Activated effector memory CD4-positive, alpha-beta T cell treated with Interleukin-2 at 50 U/mL for 16 hours (primary cell): ENCODE results near the gene CLNK.
"Not testable (repeated sequence)": the region's sequence is repeated elsewhere in the genome, so short reads cannot be mapped to it uniquely, and the experiment has no call there.

Source experiments
- DNase-seq: peaks from one replicate; pipeline ENCODE4 v3.0.0-alpha.2; 2020

The CLNK gene

DNA sequence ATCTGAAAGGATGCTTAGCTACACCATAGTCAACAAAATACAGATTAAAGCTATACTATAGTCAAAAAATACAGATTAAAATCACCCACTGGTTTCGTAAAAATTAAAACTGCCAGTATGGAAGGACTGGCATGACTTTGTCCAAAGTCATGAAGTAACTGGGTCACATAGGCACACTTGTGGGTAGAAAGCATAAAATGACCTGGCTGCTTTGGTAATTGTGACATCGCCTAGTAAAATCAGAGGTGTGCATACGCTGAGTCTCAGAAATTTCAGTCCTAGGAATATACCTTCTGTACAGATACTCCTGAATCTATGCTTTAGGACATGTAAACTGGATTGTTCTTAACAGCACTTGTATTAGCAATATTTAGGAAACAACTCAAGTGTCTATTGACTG, 28.1 kb downstream of the CLNK start:
- no peak for DNase-seq

DNA sequence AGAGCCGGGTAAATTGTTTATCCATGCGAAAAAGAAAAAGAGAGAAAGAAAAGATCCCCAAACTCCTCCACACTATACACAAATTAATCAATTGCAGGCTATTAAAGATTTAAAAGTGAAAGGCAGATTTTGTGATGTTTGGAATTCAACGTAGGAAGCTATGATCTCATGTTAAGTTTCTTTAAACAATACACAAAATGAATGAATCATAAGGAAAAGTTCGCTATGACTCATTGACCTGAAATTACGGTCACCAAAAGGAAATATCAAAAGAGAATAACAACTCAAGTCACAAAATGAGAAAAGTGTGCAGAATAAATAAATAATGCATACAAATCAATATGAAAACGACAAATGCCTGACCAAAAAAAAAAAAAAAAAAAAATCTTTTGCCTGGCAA, 28.6 kb downstream of the CLNK start:
- DNase-seq = no peak

DNA sequence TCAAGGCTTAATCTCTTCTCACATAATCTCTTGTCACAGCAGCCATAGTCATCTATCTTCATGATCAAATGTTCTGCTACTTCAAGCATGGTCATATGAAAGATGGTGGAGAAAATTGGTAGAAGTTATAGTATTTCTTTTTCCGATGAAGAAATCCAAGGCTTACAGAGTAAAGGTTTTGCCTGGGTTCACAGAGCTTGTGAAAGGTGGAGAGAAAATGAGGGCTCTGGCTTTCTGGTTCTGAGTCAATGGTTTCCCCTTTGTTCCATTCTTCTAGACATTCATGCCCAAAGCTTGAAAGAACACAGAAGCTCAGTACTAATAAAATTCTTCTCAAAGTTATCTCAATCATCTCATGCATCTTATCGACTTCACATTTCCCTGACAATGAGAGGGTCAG, 36.1 kb downstream of the CLNK start:
- no peak for DNase-seq

DNA sequence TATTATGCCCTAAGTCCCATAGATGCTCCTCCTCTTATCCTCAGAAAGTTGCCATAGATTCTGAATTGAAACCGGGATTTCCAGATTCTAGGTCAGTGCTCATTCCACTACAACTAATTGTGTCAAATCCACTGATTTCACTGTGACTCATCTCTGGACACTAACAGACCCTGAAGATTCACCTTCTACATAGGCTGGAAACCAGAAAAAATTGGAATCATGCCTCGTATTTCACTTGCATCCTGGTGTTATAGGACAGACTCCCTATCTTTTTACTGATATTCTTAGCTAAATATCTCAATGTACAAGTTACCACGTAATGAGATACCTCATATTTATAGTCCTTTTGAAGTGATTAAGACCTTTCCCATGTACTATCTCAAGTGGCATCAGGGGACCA, 36.7 kb downstream of the CLNK start:
- DNase-seq = no peak

DNA sequence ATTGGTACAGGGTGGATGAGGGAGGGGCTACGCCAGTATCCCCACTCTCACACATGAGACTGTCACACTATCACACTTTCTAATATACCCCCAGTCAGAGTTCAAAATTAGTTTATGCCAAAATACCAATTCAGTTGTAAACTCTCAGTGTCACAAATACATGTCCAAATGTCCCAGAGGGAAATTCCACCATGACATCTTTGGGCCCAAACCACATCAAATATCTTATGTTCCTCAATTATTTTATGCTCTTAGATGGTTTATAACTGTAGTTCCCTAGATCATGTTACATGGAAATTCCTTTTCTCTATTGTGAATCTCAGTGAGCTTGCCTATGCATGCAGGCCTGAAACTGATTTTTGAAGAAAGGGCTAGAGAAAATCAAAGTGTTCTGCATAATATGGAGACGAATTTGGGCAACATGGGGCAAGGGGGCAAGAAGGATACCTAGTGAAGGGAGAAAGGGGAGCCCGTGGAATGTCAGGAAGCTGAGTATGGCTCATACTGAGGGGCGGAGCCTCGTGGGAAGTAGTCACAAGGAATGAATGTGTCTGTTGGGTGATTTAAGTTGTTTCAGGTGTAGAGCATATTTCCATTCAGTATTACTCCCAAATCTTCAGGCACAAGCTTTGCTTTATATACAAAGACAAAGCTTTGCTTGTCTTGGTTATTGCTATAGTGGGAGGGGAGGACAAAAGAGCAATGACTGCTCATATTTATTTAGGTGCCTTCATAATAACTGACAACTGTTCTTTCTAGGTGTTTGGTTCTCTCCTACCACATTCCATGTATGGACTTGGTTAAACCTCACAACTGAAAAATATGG, 40.8 kb downstream of the CLNK start:
- no peak for DNase-seq

DNA sequence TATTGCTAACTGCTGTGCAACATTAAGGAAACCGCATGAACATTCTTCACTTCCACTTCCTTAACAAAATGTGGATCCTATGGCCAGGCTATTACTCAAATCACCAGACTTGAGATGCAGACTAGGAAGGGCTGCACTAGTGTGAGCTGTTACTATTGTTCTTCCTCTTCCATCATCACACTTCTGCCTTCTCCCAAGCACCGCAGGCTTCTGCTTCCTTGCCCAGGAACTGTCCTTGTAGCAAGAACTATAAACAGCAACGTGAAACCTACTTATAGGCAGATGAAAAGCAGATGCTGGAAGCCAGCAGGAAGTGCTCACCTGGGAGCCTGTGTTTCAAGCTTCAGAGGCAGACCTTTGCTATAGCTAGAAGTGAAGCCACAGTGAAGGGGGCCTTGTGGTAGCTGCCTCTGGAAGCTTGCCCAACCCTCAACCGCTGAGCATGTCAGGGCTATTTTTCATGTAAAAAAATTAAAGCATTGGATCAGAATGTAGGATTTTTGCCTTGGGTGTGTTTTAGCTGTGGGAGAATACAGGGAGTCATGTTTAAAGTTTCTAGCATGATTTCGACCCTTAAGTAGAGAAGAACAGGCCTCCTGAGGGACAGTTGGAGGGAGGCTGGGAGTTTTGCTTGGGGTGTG, 43.9 kb downstream of the CLNK start:
- DNase-seq = no peak

DNA sequence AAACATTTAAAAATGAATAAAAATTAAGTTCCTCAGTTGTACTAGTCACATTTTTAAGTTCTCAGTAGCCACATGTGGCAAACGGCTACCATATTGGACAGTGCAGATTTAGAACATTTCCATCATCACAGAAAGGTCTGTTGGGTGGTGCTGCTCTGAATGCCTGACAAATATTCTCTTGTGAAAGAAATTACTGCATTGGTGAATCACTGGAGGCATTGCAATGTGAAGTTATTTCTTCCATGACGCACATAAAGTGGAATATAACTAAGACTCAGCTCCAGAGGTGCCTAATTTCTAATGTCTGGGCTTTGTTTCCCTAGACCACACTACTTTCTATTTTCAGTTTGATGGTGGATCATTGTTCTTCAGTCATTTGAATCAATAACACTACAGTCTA, 44.9 kb downstream of the CLNK start:
- DNase-seq = no peak

DNA sequence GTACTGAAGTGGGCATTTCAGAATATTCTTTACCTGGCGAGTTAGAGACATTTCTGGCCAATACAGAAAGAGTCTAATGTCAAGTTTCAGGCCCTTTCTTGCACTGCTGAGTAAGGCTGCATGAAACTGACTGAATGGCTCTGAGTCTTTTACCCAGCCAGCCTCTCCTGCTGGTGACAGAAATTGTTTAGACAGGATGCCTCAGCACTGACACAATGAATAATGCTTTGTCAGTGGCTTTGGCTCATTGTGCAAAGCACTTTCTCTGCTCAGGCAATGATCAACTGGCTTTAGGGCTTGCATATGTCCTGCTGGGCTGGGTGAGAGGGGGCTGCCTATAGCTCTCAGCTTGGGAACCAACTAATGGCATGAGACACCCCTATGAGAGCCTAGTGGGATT, 45.5 kb downstream of the CLNK start:
- DNase-seq = no peak

DNA sequence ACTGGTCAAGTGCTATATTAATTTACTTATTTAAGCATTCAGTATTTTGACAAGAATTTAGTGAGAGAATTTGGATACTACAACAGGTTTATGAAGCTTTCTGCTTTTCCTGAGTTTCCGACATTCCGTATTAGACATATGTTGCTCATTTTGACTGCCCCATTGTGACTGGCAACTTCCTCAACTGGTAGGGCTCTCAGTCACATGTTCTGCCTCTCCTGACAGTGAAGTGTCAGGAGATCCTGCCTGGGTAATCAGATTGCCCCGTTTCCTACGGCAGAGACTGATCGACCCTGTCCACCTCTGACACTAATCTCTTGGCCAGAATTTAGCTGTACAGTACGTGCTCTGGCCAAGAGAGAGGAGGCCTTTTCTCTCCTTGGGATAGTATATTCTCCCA, 49.5 kb downstream of the CLNK start:
- no peak for DNase-seq

DNA sequence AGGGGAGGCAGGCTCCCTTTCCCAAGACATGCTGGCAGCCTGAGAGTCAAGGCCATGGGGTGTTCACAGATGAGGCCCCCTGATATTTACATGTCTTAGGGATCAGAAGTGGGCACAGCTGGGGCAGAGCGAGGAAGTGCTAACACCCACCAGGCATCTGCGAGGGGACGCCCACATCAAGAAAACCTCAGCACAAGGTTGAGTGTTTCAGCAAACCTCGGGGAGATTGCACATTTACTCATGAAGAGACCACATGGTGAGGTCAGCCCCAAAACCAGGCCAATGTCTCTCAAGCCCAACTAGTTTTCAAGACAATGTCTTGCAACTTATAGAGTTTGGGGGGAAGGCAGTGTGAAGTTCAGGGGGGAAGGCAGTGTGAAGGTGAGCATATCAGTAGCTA, 55.2 kb downstream of the CLNK start:
- DNase-seq = no peak

DNA sequence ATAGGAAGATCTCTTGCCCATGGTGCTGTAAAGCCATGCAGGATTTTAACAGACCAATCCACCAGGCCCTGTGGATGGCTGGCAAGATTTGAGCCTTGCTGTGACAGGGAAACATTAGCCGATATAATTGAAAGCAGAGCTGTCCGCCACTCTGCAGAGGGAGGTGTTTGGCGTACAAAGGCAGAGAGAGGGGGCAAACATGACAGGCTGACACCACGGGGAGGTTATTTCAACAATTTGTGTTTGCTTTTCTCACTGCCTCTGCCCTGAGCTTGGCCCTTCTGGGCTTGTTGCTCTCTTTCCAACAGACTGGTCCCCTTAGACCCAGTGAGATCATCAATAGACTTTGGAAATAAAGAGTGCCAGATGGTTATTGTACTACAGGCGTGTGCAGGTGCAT, 59.4 kb downstream of the CLNK start:
- no peak for DNase-seq

DNA sequence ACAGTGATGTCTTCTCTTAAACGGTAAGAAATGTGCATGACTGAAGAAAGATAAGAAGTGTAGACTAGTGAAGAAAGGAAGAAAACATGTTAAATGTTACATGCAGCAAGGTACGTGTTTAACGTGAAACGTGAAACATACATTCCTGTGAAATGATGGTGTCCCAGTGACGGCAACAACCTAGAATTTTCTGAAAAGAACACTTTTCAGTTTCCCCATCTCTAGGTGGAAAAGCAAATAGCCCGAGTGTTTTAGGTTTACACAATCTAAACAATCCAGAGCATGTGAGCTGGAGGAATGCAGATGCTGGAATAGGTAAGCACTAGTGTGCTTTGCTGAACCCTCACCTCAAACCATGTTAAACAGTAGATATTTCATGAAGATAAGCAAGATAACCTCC, 60.7 kb downstream of the CLNK start:
- no peak for DNase-seq

DNA sequence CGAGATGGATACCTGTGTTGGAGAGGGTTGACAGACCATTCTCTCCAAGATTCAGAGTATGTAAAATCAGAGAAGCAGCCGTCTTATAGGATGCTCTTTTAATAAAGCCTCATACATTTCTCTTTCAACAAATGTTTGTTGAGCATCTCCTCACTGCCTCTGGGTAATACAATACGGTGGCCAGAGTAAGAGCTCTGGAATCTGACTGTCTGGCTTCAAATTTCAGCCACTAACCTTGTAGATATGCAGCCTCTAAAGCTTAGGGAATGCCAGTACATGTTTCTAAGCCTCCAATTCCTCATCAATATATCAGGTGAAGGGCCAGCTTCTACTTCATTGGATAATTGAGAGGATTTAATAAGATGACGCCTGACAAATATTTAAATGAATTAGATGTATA, 61.3 kb downstream of the CLNK start:
- DNase-seq = no peak

DNA sequence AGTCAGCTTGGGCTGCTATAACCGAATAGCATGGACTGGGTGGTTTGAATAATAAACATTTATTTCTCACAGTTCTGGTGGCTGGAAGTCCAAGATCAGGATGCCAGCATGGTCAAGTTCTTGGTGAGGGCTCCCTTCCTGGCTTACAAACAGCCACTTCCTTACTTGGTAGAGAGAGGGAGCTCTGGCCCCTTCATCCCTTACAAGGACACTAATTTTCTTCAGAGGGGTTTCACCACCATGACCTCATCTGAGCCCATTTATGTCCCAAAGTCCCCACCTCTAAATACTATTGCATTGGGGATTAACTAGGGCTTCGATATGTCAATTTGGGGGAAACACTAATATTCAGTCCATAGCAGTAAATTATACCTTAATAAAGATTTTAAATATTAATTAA, 61.8 kb downstream of the CLNK start:
- DNase-seq = no peak

DNA sequence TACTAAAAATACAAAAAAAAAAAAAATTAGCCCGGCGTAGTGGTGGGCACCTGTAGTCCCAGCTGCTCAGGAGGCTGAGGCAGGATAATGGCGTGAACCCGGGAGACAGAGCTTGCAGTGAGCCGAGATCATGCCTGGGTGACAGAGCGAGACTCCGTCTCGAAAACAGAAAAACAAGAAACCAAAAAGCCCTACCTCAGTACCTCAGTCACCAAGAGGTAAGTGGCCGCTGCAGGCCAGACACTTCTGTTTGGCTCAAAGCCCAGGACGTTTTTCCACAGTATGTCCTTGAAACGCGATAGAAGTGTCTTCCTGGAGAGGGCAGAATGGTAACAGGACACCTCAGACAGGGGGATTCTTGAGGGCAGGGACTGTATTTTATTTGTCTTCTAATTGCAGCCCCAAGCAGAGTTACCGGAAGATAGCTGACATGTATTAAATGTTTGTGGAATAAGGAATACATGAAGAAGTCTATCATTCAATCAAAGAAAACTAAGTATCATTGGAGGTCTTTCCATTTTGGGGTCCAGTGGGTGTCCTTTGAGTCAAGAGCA, 63.6 kb downstream of the CLNK start:
- no peak for DNase-seq

DNA sequence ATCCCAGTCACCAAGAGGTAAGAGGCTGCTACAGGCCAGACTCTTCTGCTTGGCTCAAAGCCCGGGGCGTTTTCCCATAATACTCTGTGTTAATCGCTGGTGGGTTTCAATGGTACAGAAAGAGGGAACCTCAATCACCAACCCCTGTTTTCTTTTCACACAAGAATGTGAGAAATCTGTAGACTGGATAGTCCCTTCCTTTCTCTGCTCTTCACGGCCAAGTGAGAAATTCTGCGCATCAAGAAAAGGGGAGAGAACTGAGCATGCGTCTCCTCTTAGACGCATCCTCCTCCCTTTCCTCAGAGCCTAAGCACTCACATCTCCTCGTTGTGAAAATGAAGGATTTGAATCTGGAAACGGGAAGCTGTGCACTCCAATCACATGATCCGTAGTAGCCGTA, 64.7 kb downstream of the CLNK start:
- no peak for DNase-seq

DNA sequence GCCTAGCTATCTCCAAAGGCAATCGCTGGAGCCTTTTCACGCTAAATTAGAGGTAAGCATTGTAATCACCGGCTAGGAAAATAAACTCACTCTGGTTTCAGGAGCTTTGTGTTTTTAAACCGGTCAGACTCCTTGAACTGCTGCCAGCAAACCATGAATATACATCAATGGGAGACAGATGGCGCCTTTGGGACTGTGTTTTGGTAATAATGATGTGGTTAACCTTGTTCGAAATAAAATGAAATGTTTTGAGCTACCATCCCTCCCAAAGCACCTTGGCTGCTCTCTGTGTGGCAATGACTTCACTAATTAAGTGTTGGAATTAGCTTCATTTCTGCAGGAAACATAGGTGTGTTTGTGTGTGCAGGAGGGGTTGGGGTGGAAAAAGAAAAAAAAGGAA, 65.3 kb downstream of the CLNK start:
- no peak for DNase-seq

DNA sequence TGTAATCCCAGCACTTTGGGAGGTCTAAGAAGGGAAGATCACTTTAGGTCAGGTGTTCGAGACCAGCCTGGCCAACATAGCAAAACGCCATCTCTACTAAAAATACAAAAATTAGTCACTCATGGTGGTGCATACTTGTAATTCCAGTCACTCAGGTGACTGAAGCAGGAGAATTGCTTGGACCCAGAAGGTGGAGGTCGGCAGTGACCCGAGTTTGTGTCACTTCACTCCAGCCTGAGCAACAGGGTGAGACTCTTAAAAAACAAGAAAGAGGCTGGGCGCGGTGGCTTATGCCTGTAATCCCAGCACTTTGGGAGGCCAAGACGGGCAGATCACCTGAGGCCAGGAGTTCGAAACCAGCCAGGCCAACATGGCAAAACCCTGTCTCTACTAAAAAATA, 69.6 kb downstream of the CLNK start:
- DNase-seq = not testable (repeated sequence)

DNA sequence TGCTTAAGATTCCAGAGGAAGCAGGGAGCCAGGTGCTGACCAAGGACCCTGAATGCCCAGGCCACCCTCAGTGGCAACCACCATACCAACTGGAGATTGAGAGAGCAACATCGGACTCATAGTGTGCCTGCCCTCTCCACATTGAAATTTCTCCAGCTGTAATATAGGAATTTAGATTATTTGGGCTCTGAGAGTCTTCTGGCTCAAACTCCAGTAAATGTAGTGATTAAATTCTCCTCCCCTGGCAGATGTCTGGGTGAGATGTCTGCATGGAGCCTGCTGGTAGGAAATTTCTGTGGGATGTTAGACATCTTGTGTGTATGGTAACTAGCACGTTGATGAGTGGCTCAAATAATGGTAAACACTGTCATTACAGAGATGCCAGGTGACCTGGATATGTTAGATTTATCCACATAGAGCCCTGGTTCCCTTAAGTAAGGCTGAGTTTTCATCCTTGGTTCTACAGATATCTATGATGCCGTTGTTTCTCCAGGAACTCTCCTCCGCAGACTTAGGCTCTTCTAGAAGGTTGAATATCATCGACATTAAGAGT, 70.6 kb downstream of the CLNK start:
- no peak for DNase-seq

DNA sequence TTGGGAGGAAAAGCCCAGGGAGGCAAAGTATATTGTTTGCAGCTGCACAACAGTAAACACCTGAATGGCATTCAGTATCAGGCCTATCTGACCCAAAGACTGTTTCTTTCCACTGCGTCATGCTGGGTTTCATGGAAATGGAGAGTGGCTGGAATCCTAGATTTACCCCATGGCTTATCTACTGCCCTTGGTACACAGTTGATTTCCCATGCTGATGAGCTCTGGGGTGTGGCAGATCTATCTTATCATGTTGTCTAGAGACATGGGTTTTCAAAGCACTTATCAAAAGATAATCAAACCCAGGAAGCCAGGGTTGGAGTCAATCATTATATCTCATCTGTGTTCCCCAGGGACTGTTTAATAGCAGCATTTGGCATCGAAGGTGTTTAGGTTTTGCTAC, 72.1 kb downstream of the CLNK start:
- no peak for DNase-seq

DNA sequence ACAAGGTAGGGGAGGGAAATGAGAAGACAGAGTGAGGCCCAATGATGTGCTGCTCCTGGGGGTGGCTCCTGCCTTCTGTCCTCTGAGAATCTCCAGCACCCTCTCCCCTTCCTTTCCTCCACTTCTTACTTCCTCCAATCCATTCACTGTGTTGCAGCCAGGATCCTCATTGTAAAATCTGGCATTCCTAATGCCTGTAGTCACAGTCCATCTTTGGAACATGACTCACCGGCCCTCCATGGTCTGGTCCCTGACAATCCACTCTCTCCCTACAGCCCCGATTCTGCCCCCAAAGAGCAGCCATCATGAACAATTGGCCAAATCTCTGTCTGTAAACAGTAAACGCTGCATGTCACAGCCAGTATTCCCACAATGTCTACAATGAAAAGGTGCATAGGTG, 72.9 kb downstream of the CLNK start:
- no peak for DNase-seq

DNA sequence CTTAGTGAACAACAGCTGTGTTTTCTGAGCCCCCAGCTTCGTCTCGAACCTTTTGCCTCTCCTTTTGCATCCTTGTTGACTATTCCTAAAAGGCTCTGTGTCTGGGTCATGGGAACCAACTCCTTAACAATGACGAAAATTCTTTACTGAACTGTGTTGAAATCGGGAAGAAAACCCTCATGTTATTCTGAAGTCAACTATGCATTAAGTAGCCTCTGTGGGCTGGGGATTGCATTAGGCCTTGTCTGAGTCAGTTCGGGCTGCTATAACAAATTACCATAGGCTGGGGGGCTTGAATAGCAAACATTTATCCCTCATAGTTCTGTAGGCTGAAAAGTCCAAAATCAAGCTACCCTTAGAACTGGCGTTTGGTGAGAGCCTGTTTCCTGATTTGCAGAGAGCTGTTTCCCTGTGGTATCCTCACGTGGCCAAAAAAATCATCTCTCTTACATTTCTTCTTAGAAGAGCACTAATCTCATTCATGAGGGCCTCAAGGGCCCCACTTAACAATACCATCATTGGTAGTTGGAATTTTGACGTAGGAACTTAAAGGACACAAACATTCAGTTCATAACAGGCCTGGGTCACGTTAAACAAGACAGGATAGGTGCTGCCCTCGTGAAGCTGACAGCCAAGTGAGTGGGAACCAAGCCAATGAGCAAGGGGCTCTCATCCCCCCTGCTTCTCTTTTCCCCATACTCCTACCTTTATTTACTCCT, 75.9 kb downstream of the CLNK start:
- DNase-seq = no peak

DNA sequence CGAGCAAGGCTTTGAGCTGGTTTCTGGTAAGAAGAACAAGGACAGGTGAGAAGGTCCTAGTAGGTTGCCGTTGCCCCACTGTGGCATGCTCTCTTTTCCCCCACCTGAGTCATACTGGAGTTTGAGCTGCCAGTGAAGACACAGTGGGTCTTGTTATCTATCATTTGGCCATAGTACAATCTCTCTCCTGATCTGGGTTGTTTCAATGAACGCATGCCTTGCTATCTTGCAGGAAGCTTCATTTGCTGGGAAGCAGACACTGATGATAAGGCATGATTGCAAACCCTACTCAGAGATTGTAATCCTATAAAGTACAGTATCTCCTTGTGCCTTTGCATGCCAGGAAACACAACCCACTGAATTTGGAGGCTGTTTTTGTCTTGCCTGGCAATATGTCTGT, 77.4 kb downstream of the CLNK start:
- no peak for DNase-seq
